Prostate gland (tissue), 2 donors: ENCODE measurements around the gene GBX1.

Source experiments
- CTCF ChIP-seq, 4 experiments: fragments of 200-600 bp in 2 of 4; fragments of 450-650 bp in 2 of 4; sonication (generic) in 2 of 4; IDR thresholded peaks; 1 replicate in 3 of 4; 2 replicates in 1 of 4; pipeline ENCODE4 v1.5.1; 2016 to 2019; ENCODE audit warnings: antibody characterized with exemption in 4 of 4, mild to moderate bottlenecking in 2 of 4, moderate library complexity in 2 of 4
- POLR2A ChIP-seq: fragments of 450-650 bp; IDR thresholded peaks from one replicate; pipeline ENCODE4 v1.6.1; 2016; ENCODE audit warnings: antibody characterized with exemption, mild to moderate bottlenecking
- POLR2AphosphoS5 ChIP-seq: sonication (generic); formaldehyde crosslinking; IDR thresholded peaks from one replicate; pipeline ENCODE4 v1.6.1; 2017; ENCODE audit warnings: antibody characterized with exemption

- TF ChIP-seq CTCF (IDR thresholded peaks at IDR 0.05): no peak
- no peak for TF ChIP-seq POLR2AphosphoS5
- TF ChIP-seq POLR2A: no peak
These were observed 25.4 kb downstream of the GBX1 start for GRCh38 chr7:151141855-151142685.
